Dermis blood vessel endothelial cell (primary cell): Measurements from ENCODE around the gene ATP5PD. TPM values are rescaled to one million over a fixed set of nuclear protein-coding genes. Genes with fewer than 3 reads are reported as not detected.
"Not testable (repeated sequence)": the region's sequence is repeated elsewhere in the genome, so short reads cannot be mapped to it uniquely, and the experiment has no call there.

Source experiments
- DNase-seq: peaks from one replicate; pipeline ENCODE4 v3.0.0; 2010
- total RNA-seq: library from RNA; depleted of rRNA; stranded (reverse); fragments of >200 nt; gene quantifications from 2 replicates; pipeline ENCODE4 v1.2.3, GENCODE V29; 2014

ATP5PD gene
- total RNA-seq, 1 donor from 2014 or later = 256 TPM

DNA sequence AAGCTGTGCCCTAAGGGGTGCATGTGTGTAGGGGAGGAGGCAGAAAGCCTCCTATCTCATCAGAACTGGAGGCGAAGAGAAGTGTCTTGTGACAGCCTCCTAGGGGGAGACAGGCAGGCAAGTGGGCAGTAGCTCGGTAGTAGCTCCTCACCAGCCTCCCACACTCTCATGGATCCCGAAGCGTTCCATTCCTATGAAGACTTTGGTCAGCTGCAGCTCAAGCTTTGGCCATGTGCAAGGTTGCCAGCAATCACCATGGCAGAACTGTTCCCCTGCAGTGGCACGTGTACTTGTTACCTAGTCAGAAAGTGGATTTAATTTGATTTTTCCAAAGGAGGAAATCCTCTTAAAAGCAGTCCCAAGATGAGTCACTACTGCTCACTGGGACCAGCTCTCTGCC, 27.6 kb downstream of the ATP5PD start:
- DNase-seq = no peak

DNA sequence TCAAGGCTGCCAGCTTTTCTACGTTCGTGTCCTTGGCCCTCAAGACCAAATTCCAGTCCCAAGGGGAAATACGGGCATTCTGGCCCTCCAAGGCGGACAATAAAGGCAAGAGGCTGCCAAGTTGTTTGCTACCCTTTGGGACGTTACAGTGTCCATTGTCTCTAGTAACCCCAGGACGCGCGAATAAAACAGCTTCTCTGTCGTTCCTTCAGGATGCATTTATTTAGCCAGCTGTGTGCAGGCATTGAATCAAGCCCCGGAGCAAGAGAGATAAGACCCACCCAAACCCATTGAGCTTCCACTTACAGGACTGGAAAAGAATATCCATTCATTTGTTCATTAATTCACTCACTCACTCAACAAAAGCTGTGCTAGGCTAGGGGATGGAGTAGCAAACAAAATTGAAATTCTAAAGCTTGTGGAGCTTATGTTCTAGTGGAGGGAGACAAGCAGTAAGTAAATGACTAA, 33.6 kb downstream of the ATP5PD start:
- DNase-seq = no peak

DNA sequence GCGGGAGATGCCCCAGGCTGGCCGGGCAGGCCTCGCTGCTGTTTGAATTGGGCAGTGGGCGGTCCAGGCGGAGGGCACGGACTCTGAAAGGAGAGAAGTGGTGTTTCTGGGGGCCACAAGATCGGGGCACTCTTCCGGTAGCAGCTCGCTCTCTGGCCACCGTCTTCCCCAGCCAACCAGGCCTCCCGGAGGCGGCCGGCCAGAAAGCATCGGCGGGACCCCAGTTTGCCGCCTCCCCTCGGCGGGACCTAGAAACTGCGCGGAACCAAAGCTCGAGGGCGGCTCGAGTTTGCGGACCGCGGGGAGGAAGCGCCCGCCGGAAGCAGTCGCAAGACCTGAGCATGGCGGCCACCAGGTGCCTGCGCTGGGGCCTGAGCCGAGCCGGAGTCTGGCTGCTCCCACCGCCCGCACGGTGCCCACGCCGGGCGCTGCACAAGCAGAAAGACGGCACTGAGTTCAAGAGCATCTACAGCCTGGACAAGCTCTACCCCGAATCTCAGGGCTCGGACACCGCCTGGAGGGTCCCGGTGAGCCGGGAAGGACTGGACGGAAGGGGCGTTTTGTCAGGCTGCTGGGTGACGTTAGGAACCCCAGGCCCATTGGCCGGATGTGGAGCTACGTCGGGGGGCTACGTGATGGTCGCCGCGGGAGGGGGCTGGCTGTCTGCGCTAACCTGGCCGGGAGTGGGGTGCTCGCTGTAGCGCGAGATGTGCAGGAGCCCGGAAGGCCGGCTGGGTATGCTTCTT, 34.2 kb downstream of the ATP5PD start, which contains the start of gene MRPL58:
Gene MRPL58, plus strand, starts transcription at position 325 of the 746 bp plus-strand sequence. Its CDS starts 17 bp downstream, at position 342.
- peak; percentile 91 for DNase-seq

GRCh38 chr17:75012096-75012345, 34.7 kb downstream of the ATP5PD start:
- DNase-seq = no peak

DNA sequence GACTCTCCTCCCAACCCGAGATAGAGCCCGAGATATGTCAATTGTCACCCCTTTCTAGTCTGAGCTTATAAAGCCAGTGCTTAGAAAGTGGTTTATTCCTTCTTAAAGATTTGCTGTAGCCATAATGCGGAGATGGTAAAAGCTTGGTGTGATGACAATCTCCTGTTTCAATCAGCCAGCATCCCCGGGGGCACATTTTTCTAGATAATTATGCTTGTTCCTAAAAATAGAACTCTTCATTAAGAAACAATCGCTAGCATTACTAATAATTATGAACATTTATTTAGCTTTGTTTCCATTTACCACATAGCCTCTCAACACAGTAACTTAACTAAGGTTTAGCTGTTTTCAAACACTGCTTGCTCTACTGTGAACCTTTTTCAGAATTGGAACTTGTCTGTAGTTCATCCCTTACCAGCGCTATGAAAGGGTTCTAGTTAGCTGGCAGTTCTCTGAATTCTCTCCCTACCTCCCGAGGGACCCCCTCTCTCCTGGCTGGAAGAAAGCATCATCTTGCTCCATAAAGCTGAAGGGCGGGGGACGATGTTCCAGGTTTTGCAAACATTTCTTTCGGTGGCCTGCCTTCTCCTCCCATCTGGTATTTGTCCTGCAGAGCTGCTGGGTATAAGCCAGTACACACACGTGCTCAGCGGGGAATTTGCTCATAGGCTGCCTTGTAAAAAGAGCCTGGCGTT, 35.2 kb downstream of the ATP5PD start:
- peak; percentile 62 for DNase-seq

DNA sequence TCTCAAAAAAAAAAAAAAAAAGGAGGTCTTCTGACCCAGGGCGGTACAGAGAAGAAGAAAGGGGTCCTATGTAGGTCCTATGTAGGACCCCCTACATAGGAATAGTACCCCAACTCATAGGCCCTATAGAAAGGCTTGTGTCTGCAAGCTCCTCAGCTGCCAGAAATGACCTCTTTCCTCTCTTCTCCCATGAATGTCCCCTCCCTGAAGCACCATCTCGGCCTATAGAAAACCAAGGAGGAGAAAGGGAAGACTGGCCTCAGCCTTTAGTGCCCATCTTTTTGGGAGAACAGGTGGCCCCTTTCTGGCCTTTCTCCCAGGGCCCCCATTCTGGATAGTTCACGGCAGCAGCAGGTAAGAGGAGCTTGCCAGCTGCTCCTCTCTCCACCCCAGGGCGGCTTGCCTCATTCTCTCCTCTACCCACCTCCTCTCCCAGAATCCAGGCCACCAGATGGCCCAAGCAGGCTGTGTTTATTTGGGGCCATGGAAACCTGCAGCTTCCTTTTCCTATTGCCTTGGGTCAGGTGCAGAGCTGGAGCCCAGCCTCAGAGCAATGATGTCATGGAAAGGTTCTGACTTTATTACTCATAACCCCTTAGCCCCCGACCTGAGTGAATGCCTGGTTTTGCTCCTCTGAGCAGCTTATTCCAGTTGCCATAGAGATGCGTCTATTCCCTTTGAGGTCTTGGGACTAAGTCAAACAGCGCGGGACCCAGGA, 35.9 kb downstream of the ATP5PD start:
- DNase-seq = peak; percentile 95

- DNase-seq = no peak
Measured at GRCh38 chr17:75009139-75009724, 37.5 kb downstream of the ATP5PD start.

DNA sequence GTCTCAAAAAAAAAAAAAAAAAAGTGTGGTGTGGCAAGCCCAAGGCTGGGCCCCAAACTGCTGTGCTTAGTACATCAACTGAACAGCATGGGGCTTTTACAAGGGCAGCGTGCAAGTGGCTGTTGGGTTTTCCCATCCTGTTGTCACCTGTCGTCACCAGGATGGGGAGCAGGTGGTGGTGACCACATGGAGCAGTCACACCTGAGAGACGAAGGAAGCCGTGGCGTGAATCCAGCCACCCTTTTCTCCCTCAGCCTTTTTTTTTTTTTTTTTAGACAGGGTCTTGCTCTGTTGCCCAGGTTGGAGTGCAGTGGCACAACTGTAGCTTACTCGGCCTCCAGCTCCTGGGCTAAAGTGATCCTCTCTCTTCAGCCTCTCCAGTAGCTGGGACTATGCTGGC, 38.4 kb downstream of the ATP5PD start:
- no peak for DNase-seq

DNA sequence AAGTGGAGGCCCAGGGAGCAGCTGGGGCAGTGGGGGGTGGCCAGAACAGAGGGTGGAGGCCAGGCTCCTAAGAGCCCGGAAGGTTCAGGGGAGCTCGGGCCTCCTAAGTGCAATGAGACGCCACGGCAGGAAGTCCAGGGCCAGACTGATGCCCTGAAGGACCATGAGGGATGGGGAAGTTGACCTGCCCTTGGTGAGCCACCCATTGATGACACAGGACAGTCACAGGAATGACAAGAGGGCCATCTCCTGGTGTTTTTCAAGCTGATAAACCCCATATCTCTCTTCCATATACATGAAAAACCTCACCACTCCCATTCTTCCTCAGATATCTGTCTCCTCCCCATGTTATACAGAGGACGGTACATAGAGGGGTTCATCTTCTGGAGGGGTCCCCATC, 40.1 kb downstream of the ATP5PD start:
- no peak for DNase-seq

GRCh38 chr17:75006084-75006483, 40.7 kb downstream of the ATP5PD start:
- not testable (repeated sequence) for DNase-seq

- DNase-seq = no peak
Measured at GRCh38 chr17:75005291-75005690, 41.5 kb downstream of the ATP5PD start.

- no peak for DNase-seq
Measured at GRCh38 chr17:75004371-75004770, 42.4 kb downstream of the ATP5PD start.

DNA sequence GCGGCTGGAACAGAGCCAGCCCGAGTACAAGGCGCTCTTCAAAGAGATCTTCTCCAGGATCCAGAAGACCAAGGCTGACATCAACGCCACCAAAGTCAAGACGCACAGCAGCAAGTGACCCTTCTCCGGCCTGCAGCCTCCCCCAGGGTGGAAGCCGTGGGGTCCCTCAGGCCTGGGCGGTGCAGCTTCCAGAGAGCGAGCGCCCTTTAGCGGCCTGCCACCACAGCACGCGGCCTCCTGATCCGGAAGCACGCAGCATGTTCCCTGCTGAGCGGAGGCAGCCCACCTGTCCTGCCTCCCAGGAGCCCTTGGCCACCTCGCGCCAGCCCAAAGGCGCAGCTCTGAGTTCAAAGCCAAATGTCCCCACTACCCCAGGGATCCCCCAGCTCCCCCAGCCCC, 42.8 kb downstream of the ATP5PD start:
- DNase-seq = no peak

DNA sequence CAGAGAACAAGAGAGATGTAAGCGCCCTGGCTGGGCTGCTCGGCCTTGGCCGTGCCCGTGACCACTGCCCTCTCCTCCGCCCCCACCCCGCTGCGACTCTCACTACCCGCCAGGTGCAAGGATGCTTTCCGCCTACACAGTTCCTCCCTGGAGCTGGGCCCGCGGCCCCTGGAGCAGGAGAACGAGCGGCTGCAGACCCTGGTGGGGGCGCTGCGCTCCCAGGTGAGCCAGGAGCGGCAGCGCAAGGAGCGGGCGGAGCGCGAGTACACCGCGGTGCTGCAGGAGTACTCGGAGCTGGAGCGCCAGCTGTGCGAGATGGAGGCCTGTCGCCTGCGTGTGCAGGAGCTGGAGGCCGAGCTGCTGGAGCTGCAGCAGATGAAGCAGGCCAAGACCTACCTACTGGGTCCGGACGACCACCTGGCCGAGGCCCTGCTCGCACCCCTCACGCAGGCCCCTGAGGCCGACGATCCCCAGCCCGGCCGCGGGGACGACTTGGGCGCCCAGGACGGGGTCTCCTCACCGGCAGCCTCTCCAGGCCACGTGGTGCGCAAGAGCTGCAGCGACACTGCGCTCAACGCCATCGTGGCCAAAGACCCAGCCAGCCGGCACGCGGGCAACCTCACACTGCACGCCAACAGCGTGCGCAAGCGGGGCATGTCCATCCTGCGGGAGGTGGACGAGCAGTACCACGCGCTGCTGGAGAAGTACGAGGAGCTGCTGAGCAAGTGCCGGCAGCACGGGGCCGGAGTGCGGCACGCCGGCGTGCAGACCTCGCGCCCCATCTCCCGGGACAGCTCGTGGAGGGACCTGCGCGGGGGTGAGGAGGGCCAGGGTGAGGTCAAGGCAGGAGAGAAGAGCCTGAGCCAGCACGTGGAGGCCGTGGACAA, 43.5 kb downstream of the ATP5PD start:
- DNase-seq = no peak

DNA sequence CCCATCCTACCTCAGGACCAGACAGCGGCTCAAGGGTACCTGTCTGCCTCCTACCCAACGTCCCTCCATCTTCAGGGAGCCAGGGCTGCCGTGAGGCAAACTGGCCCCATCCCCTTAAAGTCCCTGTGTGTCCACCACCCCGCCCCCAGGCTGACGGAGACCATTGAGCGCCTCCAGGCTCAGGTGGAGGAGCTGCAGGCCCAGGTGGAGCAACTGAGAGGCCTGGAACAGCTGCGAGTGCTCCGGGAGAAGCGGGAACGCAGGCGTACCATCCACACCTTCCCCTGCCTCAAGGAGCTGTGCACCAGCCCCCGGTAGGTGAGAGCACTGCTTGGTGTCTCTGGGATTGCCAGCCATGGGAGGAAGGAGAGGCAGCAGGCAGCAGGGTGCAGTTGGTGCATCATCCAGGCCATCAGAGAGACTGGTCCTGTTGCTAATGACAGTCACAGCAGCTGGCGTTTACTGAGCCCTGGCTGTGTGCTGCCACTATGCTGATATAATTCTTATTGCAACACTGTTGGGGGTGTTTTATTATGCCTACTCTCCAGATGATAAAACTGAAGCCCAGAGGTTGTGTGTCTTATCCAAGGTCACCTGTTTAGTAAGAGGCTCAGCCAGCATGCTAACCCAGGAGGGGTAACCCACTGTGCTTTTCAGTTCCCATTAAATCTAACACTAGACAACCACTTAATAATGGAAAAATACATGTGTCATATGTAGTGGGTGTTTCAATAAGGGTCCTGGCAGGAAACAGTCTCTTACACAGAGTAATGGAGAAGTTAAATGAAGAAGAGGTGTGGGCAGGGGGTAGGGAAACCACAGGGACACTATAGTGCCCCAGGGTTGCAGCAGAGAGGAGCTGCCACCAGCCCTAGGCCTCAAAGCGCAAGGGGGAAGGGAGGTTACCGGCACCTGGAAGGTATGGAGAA, 44.6 kb downstream of the ATP5PD start:
- no peak for DNase-seq

DNA sequence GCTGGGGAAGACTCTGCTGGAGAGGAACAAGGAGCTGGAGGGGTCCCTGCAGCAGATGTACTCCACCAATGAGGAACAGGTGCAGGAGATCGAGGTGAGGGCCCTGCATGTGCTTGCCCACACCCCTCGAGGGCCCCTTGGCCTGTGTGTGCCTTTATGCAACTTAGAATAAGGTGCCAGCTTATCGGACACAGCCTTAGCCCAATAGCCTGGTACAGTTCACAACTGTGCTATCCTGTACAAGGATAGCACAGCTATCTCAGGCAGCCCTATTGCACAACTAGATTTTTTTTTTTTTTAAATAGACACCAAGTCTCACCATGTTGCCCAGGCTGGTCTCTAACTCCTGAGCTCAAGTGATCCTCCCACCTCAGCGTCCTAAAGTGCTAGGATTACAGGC, 47.2 kb downstream of the ATP5PD start:
- no peak for DNase-seq

DNA sequence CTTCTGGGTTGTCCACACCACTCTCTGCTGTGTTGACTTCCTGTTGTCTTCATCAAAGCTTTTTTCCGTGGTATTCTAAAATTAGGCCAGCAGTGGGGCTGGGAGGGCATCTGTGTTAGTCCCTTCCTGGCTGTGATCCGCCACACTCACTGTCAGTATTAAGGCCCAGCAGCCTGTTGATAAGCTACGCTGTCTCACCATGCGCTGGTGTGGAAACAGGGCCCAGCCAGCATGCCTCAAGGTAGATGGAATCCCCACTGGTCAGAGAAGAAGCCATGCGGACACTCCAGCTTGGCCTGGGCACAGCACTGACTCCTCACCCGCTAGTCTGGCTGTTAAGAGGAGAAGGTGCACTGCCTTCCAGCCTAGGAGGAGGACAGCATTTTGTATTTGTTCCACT, 48.0 kb downstream of the ATP5PD start:
- no peak for DNase-seq

- no peak for DNase-seq
Measured at GRCh38 chr17:74995847-74996246, 50.9 kb downstream of the ATP5PD start.

GRCh38 chr17:74994440-74994839, 52.3 kb downstream of the ATP5PD start:
- DNase-seq = no peak

- DNase-seq = no peak
Measured at GRCh38 chr17:74992223-74992622, 54.5 kb downstream of the ATP5PD start.

GRCh38 chr17:74990581-74991105, 56.1 kb downstream of the ATP5PD start:
- DNase-seq = no peak
